Vagina (tissue), 2 donors: Measurements from ENCODE around the gene LRRC10. TPM values are rescaled to one million over a fixed set of nuclear protein-coding genes. Genes with fewer than 3 reads are reported as not detected.

Experiments used
- DNase-seq, 2 donors: peaks; one replicate each; pipeline ENCODE4 v3.0.0-alpha.2; 2017; ENCODE audit errors: extremely low spot score in 2 of 2
- H3K27ac ChIP-seq: fragments of 200-600 bp; sonication (generic); one replicate; pipeline ENCODE4 v1.5.1; 2019
- H3K27me3 ChIP-seq: fragments of 200-600 bp; sonication (generic); one replicate; pipeline ENCODE4 v1.5.1; 2019
- H3K36me3 ChIP-seq, 2 donors: fragments of 200-600 bp; sonication (generic); one replicate each; pipeline ENCODE4 v1.5.1; 2017 to 2019
- H3K4me1 ChIP-seq: fragments of 200-600 bp; sonication (generic); one replicate; pipeline ENCODE4 v1.5.1; 2019
- H3K4me3 ChIP-seq, 2 donors: fragments of 200-600 bp; sonication (generic); 1 replicate in 1 of 2; 2 replicates in 1 of 2; pipeline ENCODE4 v1.5.1; 2016 to 2019
- H3K9me3 ChIP-seq: fragments of 200-600 bp; sonication (generic); one replicate; pipeline ENCODE4 v1.5.1; 2019
- POLR2A ChIP-seq, 2 donors: fragments of 450-650 bp; IDR thresholded peaks; one replicate each; pipeline ENCODE4 v1.6.1; 2017; ENCODE audit warnings: antibody characterized with exemption in 2 of 2, mild to moderate bottlenecking in 2 of 2, moderate library complexity in 2 of 2
- POLR2AphosphoS5 ChIP-seq, 2 donors: sonication (generic); formaldehyde crosslinking; IDR thresholded peaks; one replicate each; pipeline ENCODE4 v1.9.0; 2017; ENCODE audit warnings: antibody characterized with exemption in 2 of 2, mild to moderate bottlenecking in 2 of 2, low read depth in 1 of 2; ENCODE audit not compliant: insufficient read depth in 1 of 2
- intact Hi-C: fragments of 100-400 bp; cut with DNase I; formaldehyde crosslinking; loops from one replicate; pipeline ENCODE4 v1.15.1; 2023
- total RNA-seq: library from RNA; depleted of rRNA; stranded (reverse); fragments of >200 nt; gene quantifications from one replicate; pipeline ENCODE4 v1.2.3, GENCODE V29; 2016
- TF ChIP-seq, protein P1 (sequence below), 3 experiments: fragments of 450-650 bp in 2 of 3; fragments of 200-600 bp in 1 of 3; sonication (generic) in 1 of 3; IDR thresholded peaks; one replicate each; pipeline ENCODE4 v1.5.1; 2017 to 2019; ENCODE audit warnings: antibody characterized with exemption in 3 of 3, mild to moderate bottlenecking in 2 of 3, moderate library complexity in 2 of 3

Gene LRRC10
- total RNA-seq, 1 donor from 2014 or later, result not detected

DNA sequence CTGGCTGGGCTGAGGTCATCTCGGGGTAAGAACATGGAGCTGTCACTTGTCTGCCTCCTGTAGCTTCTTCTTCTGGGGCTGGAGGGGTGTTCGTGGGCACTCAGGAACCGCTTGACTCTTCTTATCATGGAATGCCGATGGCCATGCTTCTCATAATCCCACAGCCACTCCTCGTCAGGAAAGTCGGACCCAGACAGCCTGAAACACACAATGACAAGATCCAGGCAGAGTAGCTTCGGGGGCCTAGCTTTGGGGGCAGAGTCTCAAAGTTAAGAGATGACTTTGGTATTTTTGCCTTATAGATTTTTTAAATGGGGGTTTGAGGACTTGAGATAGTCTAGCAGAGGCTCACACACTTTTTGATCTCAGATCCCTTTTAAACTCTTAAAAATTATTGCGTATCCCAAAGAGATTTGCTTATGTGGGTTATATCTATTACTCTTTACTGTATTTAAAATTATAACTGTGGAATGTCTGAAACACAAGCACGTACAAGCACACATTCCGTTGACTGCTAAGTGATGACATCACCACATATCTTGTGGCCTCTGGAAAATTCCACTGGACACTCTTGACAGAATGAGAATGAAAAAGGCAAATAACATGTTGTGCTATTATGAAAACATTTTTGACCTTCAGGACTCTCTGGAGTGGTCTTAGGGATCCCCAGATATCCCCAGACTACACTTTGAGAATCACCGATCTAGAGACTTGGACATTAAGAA lies 45.1 kb upstream of the LRRC10 start:
- H3K27me3 ChIP-seq, result no peaks in the 10 kb centered on the region
- no peaks in the 10 kb centered on the region for H3K4me1 ChIP-seq
- DNase-seq, result no peak
- TF ChIP-seq POLR2AphosphoS5 (IDR thresholded peaks at IDR 0.05; ENCODE audit: insufficient read depth in 1 of 2, low read depth in 1 of 2) (no peak), POLR2A (IDR thresholded peaks at IDR 0.05) (no peak)
- TF ChIP-seq, protein P1, sequence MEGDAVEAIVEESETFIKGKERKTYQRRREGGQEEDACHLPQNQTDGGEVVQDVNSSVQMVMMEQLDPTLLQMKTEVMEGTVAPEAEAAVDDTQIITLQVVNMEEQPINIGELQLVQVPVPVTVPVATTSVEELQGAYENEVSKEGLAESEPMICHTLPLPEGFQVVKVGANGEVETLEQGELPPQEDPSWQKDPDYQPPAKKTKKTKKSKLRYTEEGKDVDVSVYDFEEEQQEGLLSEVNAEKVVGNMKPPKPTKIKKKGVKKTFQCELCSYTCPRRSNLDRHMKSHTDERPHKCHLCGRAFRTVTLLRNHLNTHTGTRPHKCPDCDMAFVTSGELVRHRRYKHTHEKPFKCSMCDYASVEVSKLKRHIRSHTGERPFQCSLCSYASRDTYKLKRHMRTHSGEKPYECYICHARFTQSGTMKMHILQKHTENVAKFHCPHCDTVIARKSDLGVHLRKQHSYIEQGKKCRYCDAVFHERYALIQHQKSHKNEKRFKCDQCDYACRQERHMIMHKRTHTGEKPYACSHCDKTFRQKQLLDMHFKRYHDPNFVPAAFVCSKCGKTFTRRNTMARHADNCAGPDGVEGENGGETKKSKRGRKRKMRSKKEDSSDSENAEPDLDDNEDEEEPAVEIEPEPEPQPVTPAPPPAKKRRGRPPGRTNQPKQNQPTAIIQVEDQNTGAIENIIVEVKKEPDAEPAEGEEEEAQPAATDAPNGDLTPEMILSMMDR (IDR thresholded peaks at IDR 0.05), result no peak
- no peak overlapping the region for H3K27ac ChIP-seq
- no peaks in the 10 kb centered on the region for H3K9me3 ChIP-seq
- intact Hi-C loops, result no loop called here
- no peak overlapping the region for H3K4me3 ChIP-seq
- H3K36me3 ChIP-seq, result no peaks in the 10 kb centered on the region

DNA sequence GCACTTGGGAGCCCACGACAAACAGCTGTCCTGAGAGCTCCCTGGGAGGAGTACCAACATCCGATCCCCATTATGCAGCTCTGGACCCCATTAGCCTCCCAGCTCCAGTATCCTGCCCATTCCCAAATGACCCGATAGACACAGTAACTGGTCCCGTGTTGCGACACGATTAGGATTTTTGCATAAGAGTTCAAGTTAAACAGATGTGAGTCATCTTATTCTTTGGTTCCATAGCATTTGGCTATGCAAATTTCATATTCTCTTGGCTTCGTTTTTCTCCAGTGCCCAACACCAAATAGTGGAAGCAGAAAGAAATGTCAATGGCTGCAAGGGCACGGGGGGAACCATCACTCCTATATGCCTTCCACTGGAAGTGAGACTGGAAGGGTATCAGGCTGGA lies 43.0 kb upstream of the LRRC10 start:
- intact Hi-C loops, result no loop called here

DNA sequence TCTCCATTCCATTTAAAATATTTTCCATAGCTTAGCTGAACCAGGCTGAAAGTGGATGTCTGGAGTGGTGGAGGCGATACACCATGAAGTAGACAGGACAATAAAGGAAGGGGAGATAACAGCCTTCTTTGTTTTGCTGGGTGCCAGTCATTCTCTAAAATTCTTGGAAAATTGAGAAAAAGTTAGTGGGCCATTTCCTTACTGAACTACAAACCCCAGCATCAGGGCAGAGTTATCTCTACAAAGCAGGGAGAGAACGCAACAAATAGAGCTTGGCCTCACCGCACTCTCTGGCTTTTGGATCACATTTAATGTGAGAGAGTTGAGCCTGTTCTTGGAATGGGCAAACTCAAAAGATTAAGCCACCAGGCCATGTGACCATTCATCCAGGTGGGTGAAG lies 41.2 kb upstream of the LRRC10 start:
- no peaks in the 10 kb centered on the region for H3K4me1 ChIP-seq
- H3K9me3 ChIP-seq, result no peaks in the 10 kb centered on the region
- H3K27me3 ChIP-seq, result no peaks in the 10 kb centered on the region
- DNase-seq, result no peak
- no peaks in the 10 kb centered on the region for H3K36me3 ChIP-seq
- H3K4me3 ChIP-seq, result no peak overlapping the region
- H3K27ac ChIP-seq, result no peak overlapping the region
- intact Hi-C loops, result no loop called here
- TF ChIP-seq, protein P1 (IDR thresholded peaks at IDR 0.05), result no peak

More for the DNA sequence above, 43.0 kb upstream of the LRRC10 start:
- no peak overlapping the region for H3K4me3 ChIP-seq
- no peak overlapping the region for H3K27ac ChIP-seq
- no peaks in the 10 kb centered on the region for H3K4me1 ChIP-seq
- H3K9me3 ChIP-seq, result no peaks in the 10 kb centered on the region
- no peak for DNase-seq
- H3K36me3 ChIP-seq, result no peaks in the 10 kb centered on the region
- TF ChIP-seq, protein P1 (IDR thresholded peaks at IDR 0.05), result no peak
- TF ChIP-seq POLR2AphosphoS5 (IDR thresholded peaks at IDR 0.05; ENCODE audit: insufficient read depth in 1 of 2, low read depth in 1 of 2) (no peak), POLR2A (IDR thresholded peaks at IDR 0.05) (no peak)
- no peaks in the 10 kb centered on the region for H3K27me3 ChIP-seq

DNA sequence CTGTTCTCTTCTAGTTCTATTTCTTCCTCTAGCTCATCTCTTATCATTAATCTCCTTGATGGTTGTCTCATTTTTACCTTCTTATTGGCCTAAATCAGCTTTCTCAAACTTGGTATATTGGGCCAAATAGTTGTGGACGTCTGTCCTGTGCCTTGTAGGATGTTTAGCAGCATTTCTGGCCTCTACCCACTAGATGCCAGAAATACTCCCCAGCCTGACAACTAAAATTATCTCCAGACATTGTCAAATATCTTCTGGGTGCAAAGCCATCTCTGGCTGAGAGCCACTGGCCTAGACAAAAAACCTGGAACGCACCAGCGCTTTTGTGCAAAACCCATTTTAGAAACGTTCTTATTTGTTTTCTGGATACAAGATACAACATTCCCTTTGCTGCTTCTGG lies 38.8 kb upstream of the LRRC10 start:
- H3K9me3 ChIP-seq, result no peaks in the 10 kb centered on the region
- no peak overlapping the region for H3K4me3 ChIP-seq
- intact Hi-C loops, result no loop called here
- H3K4me1 ChIP-seq, result no peaks in the 10 kb centered on the region
- no peaks in the 10 kb centered on the region for H3K36me3 ChIP-seq
- no peaks in the 10 kb centered on the region for H3K27me3 ChIP-seq
- no peak overlapping the region for H3K27ac ChIP-seq
- TF ChIP-seq, protein P1 (IDR thresholded peaks at IDR 0.05), result no peak
- TF ChIP-seq POLR2A (IDR thresholded peaks at IDR 0.05) (no peak), POLR2AphosphoS5 (IDR thresholded peaks at IDR 0.05; ENCODE audit: insufficient read depth in 1 of 2, low read depth in 1 of 2) (no peak)
- DNase-seq, result no peak

DNA sequence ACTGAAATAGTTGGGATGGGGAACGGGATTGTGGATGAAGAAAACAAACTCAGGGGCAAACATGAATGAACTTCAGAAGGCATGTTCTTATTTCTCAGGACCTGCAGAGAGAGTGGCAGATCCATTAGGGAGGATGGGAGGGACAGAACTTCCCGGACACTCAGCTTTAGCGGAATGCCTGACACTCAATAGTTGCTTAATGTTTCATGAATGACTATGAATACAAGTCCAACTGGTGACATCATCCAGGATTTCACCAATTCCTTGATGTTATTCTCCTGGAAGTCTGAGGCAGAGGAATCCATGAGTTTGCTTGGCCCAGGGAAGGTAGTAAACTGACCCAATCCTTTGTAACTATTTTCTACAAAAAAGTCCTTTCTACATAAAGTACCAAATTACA lies 37.8 kb upstream of the LRRC10 start:
- no peak for DNase-seq
- intact Hi-C loops, result no loop called here

More for the DNA sequence above, 37.8 kb upstream of the LRRC10 start:
- H3K4me3 ChIP-seq, result no peak overlapping the region
- H3K36me3 ChIP-seq, result no peaks in the 10 kb centered on the region
- no peaks in the 10 kb centered on the region for H3K4me1 ChIP-seq
- H3K9me3 ChIP-seq, result no peaks in the 10 kb centered on the region
- no peaks in the 10 kb centered on the region for H3K27me3 ChIP-seq
- TF ChIP-seq POLR2A (IDR thresholded peaks at IDR 0.05), result no peak
- no peak for TF ChIP-seq POLR2AphosphoS5 (IDR thresholded peaks at IDR 0.05; ENCODE audit: insufficient read depth in 1 of 2, low read depth in 1 of 2)
- TF ChIP-seq, protein P1 (IDR thresholded peaks at IDR 0.05), result no peak
- H3K27ac ChIP-seq, result no peak overlapping the region
